K562 (cell line): ENCODE data around the gene PKD1. TPM values are rescaled to one million over a fixed set of nuclear protein-coding genes. Genes with fewer than 3 reads are reported as not detected.

ENCODE experiments used
- GATAD2B ChIP-seq: fragments of 450-650 bp; IDR thresholded peaks from 2 replicates; pipeline ENCODE4 v1.6.1; 2017; ENCODE audit warnings: mild to moderate bottlenecking, borderline replicate concordance
- RREB1 ChIP-seq: fragments of 250-450 bp; sonication (Bioruptor Pico); IDR thresholded peaks from 2 replicates; pipeline ENCODE4 v1.4.0; 2020
- STAT6 ChIP-seq: sonication (generic); formaldehyde crosslinking; IDR thresholded peaks from 2 replicates; pipeline ENCODE4 v1.8.1; 2023; ENCODE audit warnings: mild to moderate bottlenecking, missing genetic modification reagents
- polyA plus RNA-seq, 8 experiments: library from polyadenylated mRNA; depleted of rRNA in 4 of 8; stranded (reverse) in 5 of 8; unstranded in 3 of 8; fragments of >200 nt; fragmentation: Nextera tagmentation in 2 of 8; fragmentation: Illumina TruSeq in 1 of 8; extraction: Ambion mirVana in 2 of 8; extraction: Trizol in 1 of 8; gene quantifications; 2 replicates each; pipeline versions ENCODE4 v1.2.1 to v1.2.3, GENCODE V29; 2011 to 2014; ENCODE audit warnings: inconsistent platforms in 1 of 8, missing spikeins in 1 of 8
- total RNA-seq, 7 experiments: library from RNA; depleted of rRNA in 6 of 7; stranded (reverse); fragments of >200 nt in 6 of 7; fragmentation: Illumina TruSeq in 2 of 7; extraction: Trizol in 2 of 7; gene quantifications; 2 replicates each; pipeline versions ENCODE4 v1.2.1 to v1.2.3, GENCODE V29; 2011 to 2021; ENCODE audit warnings: low replicate concordance in 1 of 7
- TF ChIP-seq, protein P1 (sequence below): sonication (generic); formaldehyde crosslinking; IDR thresholded peaks from 2 replicates; pipeline ENCODE4 v1.8.1; 2022; ENCODE audit warnings: missing genetic modification reagents
- TF ChIP-seq, protein P2 (sequence below): fragments of 150-350 bp; IDR thresholded peaks from 2 replicates; pipeline ENCODE4 v1.6.1; 2014; ENCODE audit warnings: low read depth, mild to moderate bottlenecking, low read length, borderline replicate concordance
- TF ChIP-seq, protein P3 (sequence below): IDR thresholded peaks from 2 replicates; pipeline ENCODE4 v1.6.1; 2011; ENCODE audit warnings: borderline replicate concordance, low read depth, mild to moderate bottlenecking, moderate library complexity, low read length; ENCODE audit not compliant: insufficient read depth, poor library complexity, severe bottlenecking

The PKD1 gene
- total and polyA plus RNA-seq, 9 of the 15 experiments (the other 6 are each of a cell fraction or from before 2014, with no cell fraction given): 0.23 to 93.5 (median 12.6) TPM

DNA sequence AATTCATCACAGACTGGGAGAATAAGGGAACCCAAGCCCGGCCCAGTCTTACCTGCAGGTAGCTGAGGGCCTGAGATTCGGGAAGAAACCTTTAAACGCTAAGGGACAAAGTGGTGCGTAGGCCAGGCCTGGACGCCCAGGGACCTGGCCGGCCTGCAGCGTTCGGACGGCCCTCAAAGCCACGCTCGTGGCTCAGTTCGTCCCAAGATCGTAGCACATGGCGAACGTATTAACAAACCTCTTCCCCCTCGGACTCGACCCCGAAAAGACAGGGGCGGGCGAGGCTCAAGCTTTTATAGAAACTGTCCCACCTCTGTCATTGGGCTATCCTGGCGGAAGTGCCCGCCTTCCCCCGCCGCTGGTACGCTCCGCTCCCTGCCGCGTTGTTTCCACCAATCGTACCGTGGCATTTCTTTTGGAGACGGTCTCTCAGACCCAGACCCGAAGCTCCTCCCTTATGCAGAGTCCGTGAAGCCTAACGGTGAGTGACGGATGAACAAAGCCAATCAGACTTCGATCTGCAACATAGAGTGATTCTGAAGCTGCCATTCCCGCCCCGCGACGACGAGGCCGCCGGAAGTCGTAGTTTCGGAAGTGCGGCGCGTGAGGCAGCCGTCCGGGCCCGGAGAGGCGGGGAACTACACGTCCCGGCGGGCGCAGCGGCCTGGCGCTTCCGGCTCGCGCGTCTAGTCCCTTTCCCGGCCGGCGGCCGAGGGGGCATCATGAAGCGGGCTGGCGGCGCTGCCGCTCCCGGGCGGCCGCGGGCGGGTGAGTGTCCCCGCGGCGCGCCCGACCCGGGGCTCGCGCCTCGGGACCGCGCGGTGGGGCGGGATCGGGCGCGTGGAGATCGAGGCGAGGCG, 19.6 kb upstream of the PKD1 start, which contains the start of gene TRAF7 (continued):
- TF ChIP-seq STAT6 (CRISPR knock-in tag) (peak; percentile 70; the same call in 1 of the 2 replicates), GATAD2B (no peak; the same call in 1 of the 2 replicates), RREB1 (CRISPR knock-in tag) (no peak)
- TF ChIP-seq, protein P1, sequence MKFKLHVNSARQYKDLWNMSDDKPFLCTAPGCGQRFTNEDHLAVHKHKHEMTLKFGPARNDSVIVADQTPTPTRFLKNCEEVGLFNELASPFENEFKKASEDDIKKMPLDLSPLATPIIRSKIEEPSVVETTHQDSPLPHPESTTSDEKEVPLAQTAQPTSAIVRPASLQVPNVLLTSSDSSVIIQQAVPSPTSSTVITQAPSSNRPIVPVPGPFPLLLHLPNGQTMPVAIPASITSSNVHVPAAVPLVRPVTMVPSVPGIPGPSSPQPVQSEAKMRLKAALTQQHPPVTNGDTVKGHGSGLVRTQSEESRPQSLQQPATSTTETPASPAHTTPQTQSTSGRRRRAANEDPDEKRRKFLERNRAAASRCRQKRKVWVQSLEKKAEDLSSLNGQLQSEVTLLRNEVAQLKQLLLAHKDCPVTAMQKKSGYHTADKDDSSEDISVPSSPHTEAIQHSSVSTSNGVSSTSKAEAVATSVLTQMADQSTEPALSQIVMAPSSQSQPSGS (CRISPR knock-in tag): no peak
- TF ChIP-seq, protein P2, sequence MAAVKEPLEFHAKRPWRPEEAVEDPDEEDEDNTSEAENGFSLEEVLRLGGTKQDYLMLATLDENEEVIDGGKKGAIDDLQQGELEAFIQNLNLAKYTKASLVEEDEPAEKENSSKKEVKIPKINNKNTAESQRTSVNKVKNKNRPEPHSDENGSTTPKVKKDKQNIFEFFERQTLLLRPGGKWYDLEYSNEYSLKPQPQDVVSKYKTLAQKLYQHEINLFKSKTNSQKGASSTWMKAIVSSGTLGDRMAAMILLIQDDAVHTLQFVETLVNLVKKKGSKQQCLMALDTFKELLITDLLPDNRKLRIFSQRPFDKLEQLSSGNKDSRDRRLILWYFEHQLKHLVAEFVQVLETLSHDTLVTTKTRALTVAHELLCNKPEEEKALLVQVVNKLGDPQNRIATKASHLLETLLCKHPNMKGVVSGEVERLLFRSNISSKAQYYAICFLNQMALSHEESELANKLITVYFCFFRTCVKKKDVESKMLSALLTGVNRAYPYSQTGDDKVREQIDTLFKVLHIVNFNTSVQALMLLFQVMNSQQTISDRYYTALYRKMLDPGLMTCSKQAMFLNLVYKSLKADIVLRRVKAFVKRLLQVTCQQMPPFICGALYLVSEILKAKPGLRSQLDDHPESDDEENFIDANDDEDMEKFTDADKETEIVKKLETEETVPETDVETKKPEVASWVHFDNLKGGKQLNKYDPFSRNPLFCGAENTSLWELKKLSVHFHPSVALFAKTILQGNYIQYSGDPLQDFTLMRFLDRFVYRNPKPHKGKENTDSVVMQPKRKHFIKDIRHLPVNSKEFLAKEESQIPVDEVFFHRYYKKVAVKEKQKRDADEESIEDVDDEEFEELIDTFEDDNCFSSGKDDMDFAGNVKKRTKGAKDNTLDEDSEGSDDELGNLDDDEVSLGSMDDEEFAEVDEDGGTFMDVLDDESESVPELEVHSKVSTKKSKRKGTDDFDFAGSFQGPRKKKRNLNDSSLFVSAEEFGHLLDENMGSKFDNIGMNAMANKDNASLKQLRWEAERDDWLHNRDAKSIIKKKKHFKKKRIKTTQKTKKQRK: no peak
- TF ChIP-seq, protein P3, sequence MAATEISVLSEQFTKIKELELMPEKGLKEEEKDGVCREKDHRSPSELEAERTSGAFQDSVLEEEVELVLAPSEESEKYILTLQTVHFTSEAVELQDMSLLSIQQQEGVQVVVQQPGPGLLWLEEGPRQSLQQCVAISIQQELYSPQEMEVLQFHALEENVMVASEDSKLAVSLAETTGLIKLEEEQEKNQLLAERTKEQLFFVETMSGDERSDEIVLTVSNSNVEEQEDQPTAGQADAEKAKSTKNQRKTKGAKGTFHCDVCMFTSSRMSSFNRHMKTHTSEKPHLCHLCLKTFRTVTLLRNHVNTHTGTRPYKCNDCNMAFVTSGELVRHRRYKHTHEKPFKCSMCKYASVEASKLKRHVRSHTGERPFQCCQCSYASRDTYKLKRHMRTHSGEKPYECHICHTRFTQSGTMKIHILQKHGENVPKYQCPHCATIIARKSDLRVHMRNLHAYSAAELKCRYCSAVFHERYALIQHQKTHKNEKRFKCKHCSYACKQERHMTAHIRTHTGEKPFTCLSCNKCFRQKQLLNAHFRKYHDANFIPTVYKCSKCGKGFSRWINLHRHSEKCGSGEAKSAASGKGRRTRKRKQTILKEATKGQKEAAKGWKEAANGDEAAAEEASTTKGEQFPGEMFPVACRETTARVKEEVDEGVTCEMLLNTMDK: peak; percentile 48
